Dedifferentiated amniotic fluid mesenchymal stem cell (primary cell): ENCODE measurements around the gene TUBA8.
"Not testable (repeated sequence)": the region's sequence is repeated elsewhere in the genome, so short reads cannot be mapped to it uniquely, and the experiment has no call there.

Experiments used
- DNase-seq: peaks from one replicate; pipeline ENCODE4 v3.0.0-alpha.2; 2016; ENCODE audit errors: extremely low spot score

TUBA8 gene

DNA sequence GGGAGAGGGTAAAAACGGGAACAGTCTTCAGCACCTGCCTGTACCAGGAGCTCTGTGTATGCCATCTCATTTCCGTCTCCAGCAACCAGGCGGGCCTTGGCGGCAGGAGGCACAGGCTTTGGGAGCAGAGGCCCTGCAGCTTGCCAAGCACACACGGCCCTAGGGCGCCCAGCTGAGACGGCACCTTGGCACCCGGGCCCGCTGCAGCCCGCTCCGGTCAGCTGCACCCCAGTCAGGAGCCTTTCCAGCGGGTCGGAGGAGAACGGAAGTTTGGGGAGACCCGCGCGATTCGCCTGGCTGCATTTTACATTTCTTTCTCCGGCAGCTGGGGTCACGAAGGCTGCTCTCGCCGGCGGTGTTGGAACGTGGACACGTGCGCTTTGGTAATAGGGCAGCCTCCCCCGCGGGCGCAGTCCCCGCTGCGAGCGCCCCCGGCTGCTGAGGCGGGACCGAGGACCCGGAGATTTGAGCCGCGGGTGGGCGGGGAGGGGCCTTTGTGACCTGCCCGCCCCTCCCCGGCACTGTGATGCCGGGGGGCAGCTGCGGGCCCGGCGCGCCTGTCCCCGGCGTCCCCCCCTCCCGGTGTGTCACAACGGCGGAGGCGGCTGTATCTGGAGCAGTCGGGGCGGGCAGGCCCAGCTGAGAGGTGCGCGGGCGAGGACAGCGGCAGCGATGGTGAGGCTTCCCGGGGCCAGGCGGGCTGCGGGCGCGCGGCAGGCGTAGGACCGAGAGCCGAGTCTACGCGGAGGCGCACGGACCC is at the start of gene TUBA8:
TSS of gene TUBA8 (plus strand) at position 616 of the 760 bp plus-strand sequence. CDS start at position 673, 57 bp downstream.
- no peak for DNase-seq

DNA sequence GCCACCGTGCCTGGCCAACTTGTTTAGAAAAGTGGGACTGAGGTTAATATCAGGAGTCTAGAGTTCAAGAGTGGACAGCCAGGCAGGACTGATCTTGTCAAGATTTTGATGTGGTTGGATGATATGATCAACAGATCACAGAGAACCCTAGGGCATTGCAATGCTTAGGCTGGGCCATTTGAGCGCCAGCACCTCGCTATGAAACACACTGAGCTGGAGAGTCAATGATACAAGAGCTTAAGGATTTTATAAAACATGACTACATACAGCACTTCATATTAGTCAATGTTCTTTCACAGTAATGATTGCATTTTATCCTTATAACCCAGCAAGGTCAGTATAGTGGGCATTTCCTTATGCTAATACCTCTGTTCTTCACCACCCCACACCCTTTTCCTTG is 48.2 kb upstream of the TUBA8 start:
- DNase-seq, result no peak

DNA sequence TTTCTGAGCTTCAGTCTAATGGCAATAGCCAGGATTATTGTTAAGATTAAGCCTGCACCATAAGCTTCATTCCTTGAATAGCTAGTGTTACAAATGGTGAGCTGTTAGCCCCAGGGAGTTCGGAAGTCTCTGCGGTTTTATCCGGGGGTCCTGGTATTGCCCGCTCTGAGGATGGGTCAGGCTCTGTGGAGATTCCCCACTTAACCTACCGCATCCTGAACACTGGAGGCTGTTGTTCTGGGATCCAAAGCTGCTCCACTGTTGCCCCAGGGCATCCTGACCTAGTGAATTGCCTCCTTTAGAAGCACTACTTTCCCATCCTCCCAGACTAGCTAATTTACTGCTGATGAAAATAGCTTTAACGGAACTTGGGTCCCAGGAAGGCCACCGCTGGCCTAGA is 47.3 kb upstream of the TUBA8 start:
- DNase-seq, result no peak

DNA sequence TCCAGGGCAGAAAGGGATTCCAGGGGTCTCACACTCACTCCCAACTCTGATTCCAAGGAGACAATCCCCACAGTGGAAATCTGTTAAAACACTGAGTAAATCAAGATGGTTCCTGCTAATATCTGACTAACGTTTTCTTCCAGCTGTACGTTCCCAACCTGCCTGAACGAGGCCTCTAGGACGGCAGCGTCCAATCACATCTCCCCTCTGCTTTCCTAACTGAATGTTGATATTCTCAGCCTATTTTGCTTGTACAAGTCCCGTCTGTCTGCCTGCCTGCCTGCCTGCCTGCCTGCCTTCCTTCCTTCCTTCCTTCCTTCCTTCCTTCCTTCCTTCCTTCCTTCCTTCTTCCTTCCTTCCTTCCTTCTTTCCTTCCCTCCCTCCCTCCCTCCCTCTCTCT is 46.9 kb upstream of the TUBA8 start:
- not testable (repeated sequence) for DNase-seq

DNA sequence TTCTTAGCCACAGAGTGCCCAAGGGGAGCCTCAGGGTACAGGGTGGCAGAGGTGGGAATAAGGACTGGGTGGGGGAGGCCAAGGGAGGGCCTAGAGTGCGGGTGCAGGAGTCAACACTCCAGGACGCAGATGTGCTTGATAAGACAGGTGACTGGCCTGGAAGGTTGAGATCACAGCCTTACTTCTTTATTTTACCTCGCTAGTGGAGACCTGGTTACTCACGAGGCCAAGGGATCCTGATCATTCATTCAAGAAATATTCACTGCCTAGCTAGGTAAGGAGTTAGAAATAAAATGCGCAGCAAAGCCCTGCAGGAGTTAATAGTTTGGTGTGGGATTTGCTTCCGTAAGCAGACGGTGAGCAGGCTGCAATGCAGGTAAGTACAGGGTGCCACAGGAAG is 46.0 kb upstream of the TUBA8 start:
- DNase-seq, result no peak

DNA sequence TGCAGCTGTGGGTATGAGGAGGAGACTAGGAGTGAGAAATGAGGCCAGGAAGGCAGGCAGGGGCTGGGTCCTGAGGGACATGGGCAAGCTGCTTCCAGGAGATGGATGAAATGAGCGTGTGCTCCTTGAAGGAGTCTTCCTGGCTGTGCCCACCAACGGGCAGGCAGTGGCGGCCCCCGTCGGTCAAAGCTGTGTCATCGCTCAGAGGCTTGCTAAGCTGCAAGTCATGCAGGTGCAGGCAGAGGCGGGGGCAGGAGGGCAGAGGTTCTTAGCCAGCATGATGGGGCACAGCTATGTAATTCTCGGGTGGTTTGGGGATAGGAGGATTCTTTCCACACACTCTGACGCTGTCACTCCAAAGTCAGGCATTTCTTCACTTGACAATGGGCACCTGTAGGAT is 45.4 kb upstream of the TUBA8 start:
- no peak for DNase-seq

DNA sequence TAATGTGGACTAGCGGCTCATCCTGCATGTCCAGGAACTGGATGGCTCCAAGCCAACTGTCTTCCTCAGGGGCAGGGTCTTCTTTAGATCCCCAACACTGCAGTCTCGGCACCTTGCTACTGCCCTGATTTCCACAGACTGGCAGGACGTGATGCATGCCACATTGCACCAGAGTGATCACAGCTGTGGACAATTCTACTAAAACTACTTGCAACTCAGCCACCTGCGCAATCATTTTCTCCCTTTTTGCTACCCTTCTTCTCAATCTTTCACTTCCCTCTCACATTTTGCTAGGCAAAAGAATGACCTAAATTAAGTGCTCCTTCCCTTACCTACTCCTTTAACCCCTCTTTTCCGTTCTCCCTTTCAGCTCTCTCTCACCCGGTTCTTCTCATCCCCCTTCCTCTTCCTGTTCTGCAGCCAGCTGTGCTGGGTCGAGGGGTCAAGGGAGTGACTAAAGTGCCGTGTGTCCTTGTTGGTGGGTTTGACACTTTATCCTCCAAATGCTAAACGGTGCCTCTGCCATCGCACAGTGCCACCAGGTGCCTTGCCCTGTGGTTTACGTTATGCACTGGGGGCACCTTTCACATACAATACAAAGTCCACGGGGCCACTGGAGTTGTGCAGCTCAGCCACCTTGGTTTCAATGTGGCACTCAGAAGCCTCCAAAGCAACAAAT is 44.3 kb upstream of the TUBA8 start:
- DNase-seq, result no peak

DNA sequence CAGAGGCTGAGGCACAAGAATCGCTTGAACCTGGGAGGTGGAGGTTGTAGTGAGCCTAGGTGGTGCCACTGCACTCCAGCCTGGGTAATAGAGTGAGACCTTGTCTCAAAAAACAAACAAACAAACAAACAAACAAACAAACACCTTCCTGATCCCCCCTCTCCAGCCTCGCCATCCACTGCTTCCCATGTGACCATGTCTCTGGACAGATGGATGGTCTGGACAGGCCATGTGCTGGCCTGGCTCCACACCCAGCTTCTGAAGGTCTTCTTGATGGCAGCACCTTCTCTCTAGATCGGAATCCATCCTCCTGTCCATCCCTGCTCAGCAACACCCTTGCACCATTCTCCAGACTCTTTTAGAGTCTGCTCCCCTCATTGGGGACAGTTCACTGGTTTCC is 43.5 kb upstream of the TUBA8 start:
- DNase-seq, result no peak

DNA sequence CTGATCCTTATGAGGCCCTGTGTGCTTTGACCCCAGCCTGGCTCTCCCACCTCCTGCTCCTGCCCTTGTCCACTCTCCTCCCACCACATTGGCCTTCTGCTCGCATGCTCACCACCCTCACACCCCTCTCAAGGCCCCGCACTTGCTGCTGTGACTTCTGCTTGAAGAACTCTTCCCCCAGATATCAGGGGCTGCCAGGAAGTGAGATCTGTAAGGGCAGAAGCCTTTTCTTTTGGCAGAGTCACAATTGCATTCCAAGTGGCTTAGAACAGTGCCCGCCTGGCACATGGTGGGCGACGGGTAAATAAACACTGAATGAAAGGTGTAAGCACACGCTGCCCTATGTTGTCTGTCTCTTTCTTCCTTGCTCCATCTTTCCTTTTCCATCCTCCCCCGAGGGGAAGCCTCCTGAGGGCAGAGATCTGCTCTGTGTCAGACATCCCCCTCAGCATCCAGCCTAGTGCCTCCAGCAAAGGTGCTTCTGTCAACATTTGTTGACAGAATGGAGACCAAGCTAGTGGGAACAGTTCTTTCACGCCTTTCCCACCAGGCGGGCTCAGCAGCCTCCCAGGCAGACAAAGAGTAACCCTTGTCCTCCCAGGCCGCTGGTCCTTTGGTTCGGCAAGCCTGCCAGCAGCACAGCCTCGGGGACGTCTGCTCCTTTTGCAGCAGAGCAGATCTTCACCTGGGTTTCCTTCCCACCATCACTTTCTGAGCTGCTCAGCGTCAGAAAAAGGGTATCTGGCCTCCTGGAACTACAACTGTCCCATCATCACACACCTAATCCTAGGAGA is 42.9 kb upstream of the TUBA8 start:
- no peak for DNase-seq

DNA sequence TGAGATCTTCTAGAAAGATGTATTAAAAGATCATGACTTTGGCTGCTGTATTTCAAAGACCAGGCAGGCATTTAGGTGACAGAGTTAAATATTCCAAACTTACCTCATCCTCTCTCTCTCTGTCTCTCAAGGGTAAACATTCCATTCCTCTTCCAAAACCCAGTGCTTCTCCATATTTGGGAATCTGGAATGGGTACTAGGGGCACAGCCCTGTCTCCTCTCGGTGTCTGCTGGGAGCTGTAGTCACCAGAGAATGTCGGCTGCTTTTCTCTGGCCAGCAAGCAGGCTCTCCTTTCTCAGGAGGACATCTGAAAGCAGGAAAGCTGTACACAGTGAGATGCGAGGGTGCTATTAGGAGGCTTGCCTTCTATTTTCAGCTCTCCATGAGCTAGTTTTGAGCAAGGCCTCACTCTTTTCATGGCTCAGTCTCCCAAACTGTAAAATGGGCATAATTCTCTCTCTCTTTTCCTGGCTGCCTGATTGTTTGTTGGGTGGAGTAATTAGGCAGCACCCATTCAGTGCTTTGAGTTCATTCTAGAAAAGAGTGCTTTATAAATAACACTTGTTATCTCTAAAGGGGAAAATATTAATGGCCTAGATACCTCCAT is 42.1 kb upstream of the TUBA8 start:
- peak; percentile 38 for DNase-seq

DNA sequence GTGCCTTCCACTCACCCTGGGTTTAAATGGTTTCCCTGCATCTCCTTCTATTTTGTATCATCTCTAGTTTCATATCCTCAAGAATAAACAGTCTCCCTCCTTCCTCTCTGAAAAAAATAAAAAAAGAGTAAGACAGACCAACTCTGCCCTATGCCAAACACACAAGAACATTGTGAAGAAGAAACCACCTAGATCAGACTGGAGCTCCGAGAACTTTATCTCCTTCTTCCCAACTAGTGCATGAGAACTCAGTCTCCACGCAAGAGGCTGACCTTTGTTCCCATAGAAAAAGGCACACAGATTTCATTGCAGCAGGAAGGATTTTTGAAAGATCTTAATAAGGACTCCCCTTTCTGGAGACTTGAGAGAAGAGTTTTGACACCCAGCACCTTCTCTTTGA is 41.6 kb upstream of the TUBA8 start:
- DNase-seq, result no peak

DNA sequence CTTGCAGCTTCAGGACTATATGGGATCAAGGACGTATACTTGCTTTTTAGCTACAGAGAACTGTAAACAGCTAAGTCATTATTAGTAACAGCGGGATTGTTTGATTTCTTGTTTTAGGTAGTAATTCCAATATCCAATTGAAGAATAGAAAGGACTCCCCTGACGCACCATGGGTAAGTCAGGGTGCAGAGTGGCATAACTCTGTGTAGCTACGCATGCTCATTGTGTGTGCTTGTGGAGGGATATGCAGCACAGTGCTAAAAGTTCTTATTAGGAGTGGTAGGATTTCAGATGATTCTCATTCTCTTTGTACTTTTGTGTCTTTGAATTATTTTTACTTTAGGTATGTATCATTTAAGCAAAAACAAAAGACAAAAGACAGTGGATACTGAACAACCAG is 40.6 kb upstream of the TUBA8 start:
- no peak for DNase-seq

DNA sequence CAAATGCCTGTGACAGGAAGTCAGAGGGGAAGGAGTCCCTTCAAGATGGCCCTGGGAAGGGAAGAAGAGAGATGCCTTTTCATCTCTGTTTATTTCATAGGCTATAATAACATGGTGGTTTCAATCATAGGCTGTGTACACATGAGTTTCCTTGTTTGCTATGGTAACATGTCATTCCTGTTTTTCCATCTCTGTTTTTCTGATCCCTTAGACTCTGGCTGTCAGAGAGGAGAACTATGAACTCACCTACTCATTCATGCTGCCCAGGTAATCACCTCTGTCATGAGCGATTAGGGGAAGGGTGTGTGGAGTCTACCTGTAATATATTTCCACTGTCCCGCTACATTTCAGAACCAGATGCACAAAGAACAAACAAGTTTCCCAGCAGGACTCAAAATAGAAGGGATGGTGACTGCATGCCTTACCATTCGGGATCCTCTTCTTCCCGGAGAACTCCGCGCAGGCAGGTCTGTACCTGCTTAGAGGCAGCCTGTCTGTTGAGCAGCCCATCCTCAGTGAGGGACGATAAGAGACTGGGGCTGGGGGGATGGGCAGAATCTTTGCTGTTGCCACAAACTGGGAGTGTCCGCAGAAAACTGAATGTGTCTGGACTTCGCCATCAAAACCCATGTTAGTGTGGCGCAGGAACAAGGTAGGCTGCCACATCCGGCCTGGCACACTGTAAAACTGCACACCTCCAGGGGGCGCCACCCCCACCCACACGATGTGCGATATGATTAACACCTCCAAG is 39.9 kb upstream of the TUBA8 start:
- no peak for DNase-seq

DNA sequence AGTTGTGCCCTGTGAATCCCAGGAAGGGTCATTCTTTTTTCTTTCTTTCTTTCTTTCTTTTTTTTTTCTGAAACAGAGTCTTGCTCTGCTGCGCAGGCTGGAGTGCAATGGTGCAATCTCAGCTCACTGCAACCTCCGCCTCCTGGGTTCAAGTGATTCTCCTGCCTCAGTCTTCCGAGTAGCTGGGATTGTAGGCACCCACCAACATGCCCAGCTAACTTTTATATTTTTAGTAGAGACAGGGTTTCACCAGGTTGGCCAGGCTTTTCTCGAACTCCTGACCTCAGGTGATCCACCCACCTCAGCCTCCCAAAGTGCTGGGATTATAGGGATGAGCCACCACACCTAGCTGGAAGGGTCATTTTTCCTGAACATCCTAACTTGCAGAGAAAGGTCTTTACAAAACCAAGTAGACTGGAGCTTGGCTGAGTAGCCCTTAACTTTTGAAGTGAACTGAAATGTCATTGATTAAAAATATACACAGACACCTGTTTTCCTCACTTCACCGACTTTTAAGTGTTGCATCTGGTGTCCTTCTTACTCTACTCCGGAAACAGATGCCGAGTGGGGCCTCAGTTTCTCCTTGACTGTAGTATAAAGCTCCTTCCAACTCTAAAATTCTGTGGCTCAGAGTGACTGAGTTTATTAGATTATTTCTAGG is 39.2 kb upstream of the TUBA8 start:
- DNase-seq, result not testable (repeated sequence)

DNA sequence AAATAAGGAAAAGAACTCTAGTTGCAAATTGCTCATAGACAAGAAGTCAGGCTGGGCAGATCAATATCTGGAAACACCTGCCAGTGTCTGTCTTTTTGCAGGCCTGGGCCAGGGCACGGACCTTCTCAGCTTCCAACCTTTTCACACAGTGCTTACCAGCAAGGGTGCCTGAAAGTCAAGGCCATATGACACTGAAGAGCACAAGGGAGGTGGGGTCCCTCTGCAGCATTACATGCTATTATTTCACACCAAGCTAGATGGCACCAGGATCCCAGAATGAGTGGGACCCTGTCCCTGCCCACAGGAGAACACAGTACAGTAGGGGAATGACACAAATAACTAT is 38.7 kb upstream of the TUBA8 start:
- no peak for DNase-seq

DNA sequence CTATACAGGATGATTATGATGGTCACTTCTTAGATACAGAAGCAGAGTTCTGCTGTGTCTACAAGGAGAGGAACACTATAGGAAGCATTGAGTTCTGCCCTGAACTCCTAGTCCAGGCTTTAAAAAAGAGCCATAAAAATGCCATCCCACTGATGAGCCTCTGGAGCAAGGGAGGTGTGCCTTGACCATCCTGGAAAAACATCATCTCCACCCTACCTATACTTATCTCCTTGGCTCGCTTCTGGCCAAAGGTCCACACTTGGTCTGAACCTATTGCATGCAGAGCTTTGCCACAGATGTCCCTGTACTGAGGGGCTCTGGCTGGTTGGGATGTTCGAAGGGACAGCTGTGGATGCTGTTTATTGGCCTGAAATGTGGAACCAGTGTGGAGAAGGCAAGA is 37.1 kb upstream of the TUBA8 start:
- no peak for DNase-seq

DNA sequence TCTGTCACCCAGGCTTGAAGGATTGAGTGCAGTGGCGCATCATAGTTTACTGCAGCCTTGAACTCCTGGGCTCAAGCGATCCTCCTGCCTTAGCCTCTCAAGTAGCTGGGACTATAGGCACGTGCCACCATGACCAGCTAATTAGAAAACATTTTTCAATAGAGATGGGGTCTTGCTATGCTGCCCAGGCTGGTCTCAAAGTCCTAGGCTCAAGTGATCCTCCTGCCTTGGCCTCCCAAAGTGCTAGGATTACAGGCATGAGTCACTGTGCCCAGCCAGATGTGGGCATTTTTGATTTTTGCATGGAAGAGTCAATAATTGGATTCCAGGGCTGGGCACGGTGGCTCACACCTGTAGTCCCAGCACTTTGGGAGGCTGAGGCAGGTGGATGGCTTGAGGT is 36.7 kb upstream of the TUBA8 start:
- DNase-seq, result not testable (repeated sequence)

DNA sequence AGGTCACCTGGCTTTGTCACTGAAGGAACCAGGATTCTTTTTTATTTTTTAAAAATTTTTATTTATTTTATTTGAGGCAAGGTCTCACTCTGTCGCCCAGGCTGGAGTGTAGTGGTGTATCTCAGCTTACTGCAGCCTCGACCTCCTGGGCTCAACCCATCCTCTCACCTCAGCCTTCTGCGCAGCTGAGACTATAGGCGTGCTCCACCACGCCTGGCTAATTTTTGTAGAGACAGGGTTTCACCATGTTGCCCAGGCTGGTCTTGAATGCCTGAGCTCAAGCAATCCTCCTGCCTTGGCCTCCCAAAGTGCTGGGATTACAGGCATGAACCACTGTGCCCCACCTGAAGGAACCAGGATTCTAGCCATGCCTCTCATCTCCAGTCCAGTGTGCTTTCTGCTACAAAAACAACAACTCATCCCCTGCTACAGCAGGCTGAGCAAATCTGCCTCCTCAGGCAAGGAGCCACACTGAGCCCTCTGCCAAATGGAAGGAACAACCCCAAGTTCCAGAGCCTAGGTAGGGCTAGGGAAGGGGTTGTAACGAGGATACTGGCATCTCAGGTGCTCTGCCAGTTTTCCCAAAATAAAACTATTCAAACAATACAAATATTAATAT is 35.4 kb upstream of the TUBA8 start:
- no peak for DNase-seq

DNA sequence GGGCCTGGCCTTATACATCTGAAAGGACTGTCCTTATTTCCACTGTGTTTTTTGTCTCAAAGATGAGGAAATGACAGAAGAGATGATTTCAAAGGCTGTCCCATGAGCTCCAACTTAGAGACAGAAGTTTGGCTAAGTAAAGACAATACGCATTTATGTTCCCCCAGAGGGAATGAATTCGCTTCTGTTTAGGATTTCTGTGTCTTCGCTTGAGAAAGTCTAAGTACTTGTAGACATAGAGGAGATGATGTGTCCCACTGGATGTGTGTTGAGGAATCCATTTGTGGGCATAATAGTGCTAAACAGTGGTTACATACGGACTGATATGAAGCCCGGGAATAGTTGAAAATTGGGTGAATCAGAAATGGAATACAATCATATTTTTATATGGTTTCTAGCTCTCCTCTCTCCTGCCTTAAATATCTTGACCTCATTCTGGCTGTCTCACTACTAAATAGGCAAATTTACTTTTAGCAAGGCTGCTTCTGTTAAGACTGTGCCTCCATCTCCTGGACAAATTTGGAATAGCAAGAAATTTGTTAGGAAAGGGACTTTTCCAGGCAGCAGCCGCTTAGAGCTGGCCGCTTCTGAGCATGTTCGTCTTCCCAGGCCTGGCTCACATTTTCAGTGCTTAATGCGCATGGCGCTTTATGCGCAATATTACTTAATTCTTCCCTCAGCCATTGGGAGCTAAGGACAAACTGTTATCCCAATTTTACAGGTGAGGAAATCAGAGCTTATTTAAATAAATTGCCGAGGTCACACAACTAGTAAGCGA is 34.7 kb upstream of the TUBA8 start:
- peak; percentile 95 for DNase-seq

DNA sequence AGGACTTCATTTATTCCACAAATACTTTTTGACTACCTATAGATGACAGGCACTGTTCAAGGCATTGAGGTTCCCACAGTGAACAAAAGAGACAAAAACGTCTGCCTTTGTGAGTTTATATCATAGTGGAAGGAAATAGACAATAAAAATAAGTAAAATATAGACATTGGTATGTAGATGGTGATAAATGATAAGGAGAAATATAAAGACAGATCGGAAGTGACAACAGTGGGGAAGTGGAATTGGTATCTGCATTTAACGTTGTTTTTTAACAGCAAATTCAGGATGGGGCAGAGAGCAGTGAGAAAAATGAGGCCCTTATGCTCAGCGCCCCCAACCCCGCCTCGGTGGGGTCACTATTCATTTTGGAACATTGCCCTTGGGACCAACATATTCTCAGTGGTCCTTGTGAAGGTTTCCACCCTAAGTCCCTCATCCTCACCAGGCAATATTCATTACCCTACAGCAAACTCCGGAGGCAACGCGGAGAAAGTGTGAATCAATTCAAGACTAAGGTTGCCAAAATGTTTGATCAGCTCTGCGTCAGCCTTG is 33.4 kb upstream of the TUBA8 start:
- DNase-seq, result no peak
